Activated CD4-positive, alpha-beta T cell treated with anti-CD3 and anti-CD28 coated beads, Interleukin-2, amount 10 ng/mL, durations not matched to agents 7 days and 5 days (primary cell): ENCODE data around the gene CC2D2B. TPM values are rescaled to one million over a fixed set of nuclear protein-coding genes. Genes with fewer than 3 reads are reported as not detected.
"Not testable (repeated sequence)": the region's sequence is repeated elsewhere in the genome, so short reads cannot be mapped to it uniquely, and the experiment has no call there.

Experiments
- CTCF ChIA-PET: fragments of 350-600 bp; sonication (Branson Sonifier 250); formaldehyde crosslinking; loops from one replicate; lab custom pipeline; 2021; ENCODE audit warnings: antibody characterized with exemption; lab: Charles Lee
- POLR2A ChIA-PET: fragments of 350-600 bp; sonication (Branson Sonifier 250); formaldehyde crosslinking; loops from one replicate; lab custom pipeline; 2021; ENCODE audit warnings: antibody characterized with exemption; lab: Charles Lee
- DNase-seq: peaks from one replicate; pipeline ENCODE4 v3.0.0-alpha.2; 2020
- H3K27ac Mint-ChIP-seq: one replicate; pipeline ENCODE4 v1.8.0; 2021; ENCODE audit warnings: mild to moderate bottlenecking, moderate library complexity, mixed read lengths
- H3K27me3 Mint-ChIP-seq: one replicate; pipeline ENCODE4 v1.8.0; 2021; ENCODE audit warnings: mixed read lengths
- H3K36me3 Mint-ChIP-seq: one replicate; pipeline ENCODE4 v1.8.0; 2021; ENCODE audit warnings: low read depth, mixed read lengths
- H3K4me1 Mint-ChIP-seq: one replicate; pipeline ENCODE4 v1.8.0; 2021; ENCODE audit warnings: mixed read lengths
- H3K4me3 Mint-ChIP-seq: one replicate; pipeline ENCODE4 v1.8.0; 2021; ENCODE audit warnings: mild to moderate bottlenecking, moderate library complexity, mixed read lengths
- H3K9me3 Mint-ChIP-seq: one replicate; pipeline ENCODE4 v1.8.0; 2021; ENCODE audit warnings: mixed read lengths
- total RNA-seq, 2 experiments: library from RNA; stranded (reverse); gene quantifications; one replicate each; pipeline ENCODE4 v1.2.3, GENCODE V29; 2021

The CC2D2B gene
- total RNA-seq, 2 experiments from 2014 or later: not detected

- H3K4me1 Mint-ChIP-seq: no peaks in the 10 kb centered on the region
- CTCF ChIA-PET: interaction anchor here (1.7 kb wide), 1 partner anchor 12 kb away, joined by 6 read pairs; no protein-coding TSS in a partner anchor
- H3K36me3 Mint-ChIP-seq: peaks cover 26% of the 10 kb centered on the region
- no peak overlapping the region for H3K4me3 Mint-ChIP-seq
- no peaks in the 10 kb centered on the region for H3K27me3 Mint-ChIP-seq
- H3K9me3 Mint-ChIP-seq: peaks cover 6% of the 10 kb centered on the region
- no peak for DNase-seq
- no peak overlapping the region for H3K27ac Mint-ChIP-seq
- POLR2A ChIA-PET: no interaction called here
Observed at GRCh38 chr10:95876756-95877155, 31.0 kb upstream of the CC2D2B start.

GRCh38 chr10:95877881-95878280 is 29.9 kb upstream of the CC2D2B start:
- Mint-ChIP-seq H3K27ac (no peak overlapping the region), H3K4me1 (no peaks in the 10 kb centered on the region), H3K36me3 (peaks cover 26% of the 10 kb centered on the region), H3K4me3 (no peak overlapping the region), H3K27me3 (no peaks in the 10 kb centered on the region), H3K9me3 (peaks cover 10% of the 10 kb centered on the region)
- POLR2A ChIA-PET: no interaction called here
- no peak for DNase-seq
- CTCF ChIA-PET: interaction anchor here (1.7 kb wide), 1 partner anchor 13 kb away, joined by 6 read pairs; no protein-coding TSS in a partner anchor

- POLR2A ChIA-PET: no interaction called here
- CTCF ChIA-PET: interaction anchor here (0.6 kb wide), 1 partner anchor 645 kb away, joined by 3 read pairs; no protein-coding TSS in a partner anchor
- peaks cover 5% of the 10 kb centered on the region for H3K36me3 Mint-ChIP-seq
Observed at GRCh38 chr10:95880704-95881103, 27.1 kb upstream of the CC2D2B start.

GRCh38 chr10:95881316-95881715 is 26.5 kb upstream of the CC2D2B start:
- no peak for DNase-seq
- CTCF ChIA-PET: no interaction called here
- no peak overlapping the region for H3K4me3 Mint-ChIP-seq
- H3K27ac Mint-ChIP-seq: no peak overlapping the region
- peaks cover 4% of the 10 kb centered on the region for H3K9me3 Mint-ChIP-seq
- no peaks in the 10 kb centered on the region for H3K27me3 Mint-ChIP-seq
- H3K36me3 Mint-ChIP-seq: peaks cover 1% of the 10 kb centered on the region
- no peaks in the 10 kb centered on the region for H3K4me1 Mint-ChIP-seq
- POLR2A ChIA-PET: no interaction called here

More at GRCh38 chr10:95880704-95881103, 27.1 kb upstream of the CC2D2B start:
- Mint-ChIP-seq H3K27me3 (no peaks in the 10 kb centered on the region), H3K27ac (no peak overlapping the region), H3K9me3 (peaks cover 4% of the 10 kb centered on the region), H3K4me1 (no peaks in the 10 kb centered on the region), H3K4me3 (no peak overlapping the region)
- no peak for DNase-seq

- no peaks in the 10 kb centered on the region for H3K4me1 Mint-ChIP-seq
- no peak for DNase-seq
- CTCF ChIA-PET: interaction anchor here (1.2 to 2.4 kb wide), 3 partner anchors 10 to 196 kb away, joined by 4 to 9 read pairs (median 8); partner anchors contain the start of gene TCTN3
- H3K27ac Mint-ChIP-seq: no peak overlapping the region
- no peaks in the 10 kb centered on the region for H3K27me3 Mint-ChIP-seq
- H3K4me3 Mint-ChIP-seq: no peak overlapping the region
- H3K9me3 Mint-ChIP-seq: no peaks in the 10 kb centered on the region
- H3K36me3 Mint-ChIP-seq: peaks cover 2% of the 10 kb centered on the region
- POLR2A ChIA-PET: no interaction called here
Observed at GRCh38 chr10:95889830-95890229, 17.9 kb upstream of the CC2D2B start.

GRCh38 chr10:95896071-95896850 is 11.5 kb upstream of the CC2D2B start:
- H3K36me3 Mint-ChIP-seq: peaks cover 16% of the 10 kb centered on the region
- POLR2A ChIA-PET: no interaction called here
- CTCF ChIA-PET: interaction anchor here (1.3 to 1.4 kb wide), 2 partner anchors 12 to 203 kb away, joined by 3 to 4 read pairs; partner anchors contain the start of genes CC2D2B and TCTN3

GRCh38 chr10:95905897-95906580 is 1.7 kb upstream of the CC2D2B start:
- H3K27me3 Mint-ChIP-seq, H3K4me3 Mint-ChIP-seq, H3K27ac Mint-ChIP-seq, POLR2A ChIA-PET, DNase-seq, H3K36me3 Mint-ChIP-seq, H3K9me3 Mint-ChIP-seq: not testable (repeated sequence)
- CTCF ChIA-PET: interaction anchor here (0.5 to 1.2 kb wide), 3 partner anchors 212 to 1509 kb away, joined by 3 to 6 read pairs (median 4); partner anchors contain the start of gene TCTN3
- peaks cover 12% of the 10 kb centered on the region for H3K4me1 Mint-ChIP-seq

More at GRCh38 chr10:95896071-95896850, 11.5 kb upstream of the CC2D2B start:
- Mint-ChIP-seq H3K4me1 (no peaks in the 10 kb centered on the region), H3K27ac (no peak overlapping the region), H3K4me3 (no peak overlapping the region), H3K27me3 (no peaks in the 10 kb centered on the region), H3K9me3 (no peaks in the 10 kb centered on the region)
- no peak for DNase-seq

GRCh38 chr10:95906677-95907455 is 909 bp upstream of the CC2D2B start:
- Mint-ChIP-seq H3K27ac (peak overlapping the region; percentile 80), H3K9me3 (no peaks in the 10 kb centered on the region), H3K27me3 (peaks cover 6% of the 10 kb centered on the region), H3K4me1 (peaks cover 12% of the 10 kb centered on the region), H3K4me3 (peak overlapping the region; percentile 82), H3K36me3 (peaks cover 6% of the 10 kb centered on the region)
- ChIA-PET CTCF (interaction anchor here (0.5 to 1.2 kb wide), 2 partner anchors 213 to 620 kb away, joined by 4 to 6 read pairs; partner anchors contain the start of gene TCTN3), POLR2A (no interaction called here)
- peak; percentile 40 for DNase-seq

- Mint-ChIP-seq H3K27ac (no peak overlapping the region), H3K4me3 (peak overlapping the region; percentile 82), H3K36me3 (peaks cover 4% of the 10 kb centered on the region), H3K27me3 (peaks cover 14% of the 10 kb centered on the region), H3K4me1 (peaks cover 12% of the 10 kb centered on the region), H3K9me3 (no peaks in the 10 kb centered on the region)
- CTCF ChIA-PET: interaction anchor here (1.0 kb wide), 1 partner anchor 13 kb away, joined by 3 read pairs; no protein-coding TSS in a partner anchor
- POLR2A ChIA-PET: no interaction called here
- no peak for DNase-seq
Observed at GRCh38 chr10:95908450-95908849, 675 bp downstream of the CC2D2B start.

- H3K27ac Mint-ChIP-seq: no peak overlapping the region
- POLR2A ChIA-PET: no interaction called here
- CTCF ChIA-PET: no interaction called here
- peaks cover 22% of the 10 kb centered on the region for H3K27me3 Mint-ChIP-seq
- no peak for DNase-seq
- H3K4me3 Mint-ChIP-seq: no peak overlapping the region
- no peaks in the 10 kb centered on the region for H3K9me3 Mint-ChIP-seq
- H3K4me1 Mint-ChIP-seq: peaks cover 12% of the 10 kb centered on the region
- H3K36me3 Mint-ChIP-seq: peaks cover 4% of the 10 kb centered on the region
Observed at GRCh38 chr10:95909561-95909960, 1.8 kb downstream of the CC2D2B start.

- H3K36me3 Mint-ChIP-seq, DNase-seq, CTCF ChIA-PET, H3K27ac Mint-ChIP-seq, POLR2A ChIA-PET, H3K9me3 Mint-ChIP-seq, H3K4me3 Mint-ChIP-seq, H3K4me1 Mint-ChIP-seq: not testable (repeated sequence)
- peaks cover 34% of the 10 kb centered on the region for H3K27me3 Mint-ChIP-seq
Observed at GRCh38 chr10:95916039-95916438, 8.3 kb downstream of the CC2D2B start.

GRCh38 chr10:95920798-95921426 is 13.1 kb downstream of the CC2D2B start:
- Mint-ChIP-seq H3K9me3 (no peaks in the 10 kb centered on the region), H3K4me3 (no peak overlapping the region), H3K27me3 (peaks cover 6% of the 10 kb centered on the region), H3K4me1 (no peaks in the 10 kb centered on the region), H3K36me3 (no peaks in the 10 kb centered on the region), H3K27ac (no peak overlapping the region)
- POLR2A ChIA-PET: no interaction called here
- CTCF ChIA-PET: interaction anchor here (2.2 kb wide), 1 partner anchor 227 kb away, joined by 6 read pairs; the partner anchor contains the start of gene TCTN3
- DNase-seq: no peak
